AG04450 (cell line): ENCODE measurements around the gene CPT1B. TPM values are rescaled to one million over a fixed set of nuclear protein-coding genes. Genes with fewer than 3 reads are reported as not detected.

Experiments used
- CTCF ChIA-PET: fragments of 300-600, 350-600 bp; formaldehyde crosslinking; extraction: SDS; loops from one replicate; lab custom pipeline; 2022; ENCODE audit warnings: antibody characterized with exemption, inconsistent platforms; lab: Charles Lee
- POLR2A ChIA-PET: fragments of 350-600 bp; formaldehyde crosslinking; extraction: SDS; loops from one replicate; lab custom pipeline; 2021; ENCODE audit warnings: antibody characterized with exemption, inconsistent platforms; lab: Yijun Ruan, JAX
- DNase-seq: peaks from one replicate; pipeline ENCODE4 v3.0.0-alpha.2; 2011; ENCODE audit warnings: low read depth, low spot score
- H3K27ac ChIP-seq: one replicate; pipeline ENCODE4 v1.5.1; 2012; ENCODE audit warnings: low read depth, low read length, control low read depth
- H3K27me3 ChIP-seq: one replicate; pipeline ENCODE4 v1.6.0; 2012; ENCODE audit warnings: low read length; ENCODE audit not compliant: control insufficient read depth, insufficient read depth
- H3K4me3 ChIP-seq: 2 replicates; pipeline ENCODE4 v1.5.1; 2011; ENCODE audit warnings: mild to moderate bottlenecking, low read depth, low read length, control low read depth
- H3K9me3 ChIP-seq: 2 replicates; pipeline ENCODE4 v1.5.1; 2012; ENCODE audit warnings: low read length; ENCODE audit not compliant: control insufficient read depth, insufficient read depth
- CTCF ChIP-seq: IDR thresholded peaks from 2 replicates; pipeline ENCODE4 v1.5.1; 2011; ENCODE audit warnings: low read depth, low read length, control low read depth, inconsistent platforms
- polyA plus RNA-seq: library from polyadenylated mRNA; depleted of rRNA; stranded (reverse); fragments of >200 nt; gene quantifications from 2 replicates; pipeline ENCODE4 v1.2.3, GENCODE V29; 2011

The CPT1B gene
- polyA plus RNA-seq, 1 experiment: 0.99 TPM

GRCh38 chr22:50548921-50549790, 29.1 kb downstream of the CPT1B start:
- no peak for DNase-seq
- no peak for TF ChIP-seq CTCF
- POLR2A ChIA-PET: interaction anchor here (1.5 kb wide), 1 partner anchor 24 kb away, joined by 3 read pairs; the partner anchor contains the start of gene SCO2

GRCh38 chr22:50548040-50548920, 29.9 kb downstream of the CPT1B start:
- no peaks in the 10 kb centered on the region; the same call in 1 of the 2 replicates for H3K9me3 ChIP-seq
- no peak overlapping the region for H3K4me3 ChIP-seq
- no peak for TF ChIP-seq CTCF
- POLR2A ChIA-PET: interaction anchor here (0.6 to 1.5 kb wide), 2 partner anchors 9 to 23 kb away, joined by 3 to 4 read pairs; partner anchors contain the start of gene SCO2
- H3K27me3 ChIP-seq: peaks cover 54% of the 10 kb centered on the region
- CTCF ChIA-PET: interaction anchor here (1.1 to 3.3 kb wide), 5 partner anchors 12 to 73 kb away, joined by 3 to 11 read pairs (median 5); partner anchors contain the start of genes SCO2 and SYCE3
- no peak for DNase-seq
- no peak overlapping the region for H3K27ac ChIP-seq

More at GRCh38 chr22:50548921-50549790, 29.1 kb downstream of the CPT1B start:
- H3K27me3 ChIP-seq: peaks cover 54% of the 10 kb centered on the region
- no peaks in the 10 kb centered on the region; the same call in 1 of the 2 replicates for H3K9me3 ChIP-seq
- CTCF ChIA-PET: interaction anchor here (3.3 kb wide), 1 partner anchor 14 kb away, joined by 11 read pairs; the partner anchor contains the start of gene SYCE3
- no peak overlapping the region for H3K27ac ChIP-seq
- H3K4me3 ChIP-seq: no peak overlapping the region

- DNase-seq: no peak
- Histone ChIP-seq H3K4me3 (no peak overlapping the region), H3K27ac (no peak overlapping the region), H3K27me3 (peaks cover 52% of the 10 kb centered on the region), H3K9me3 (no peaks in the 10 kb centered on the region; the same call in 1 of the 2 replicates)
- TF ChIP-seq CTCF: no peak
- CTCF ChIA-PET: interaction anchor here (1.1 to 1.3 kb wide), 4 partner anchors 13 to 74 kb away, joined by 3 to 5 read pairs (median 4); partner anchors contain the start of genes SCO2 and SYCE3
- POLR2A ChIA-PET: interaction anchor here (0.6 to 1.5 kb wide), 2 partner anchors 8 to 22 kb away, joined by 3 to 4 read pairs; partner anchors contain the start of gene SCO2
Measured at GRCh38 chr22:50547263-50547985, 30.8 kb downstream of the CPT1B start.

GRCh38 chr22:50546326-50547262, 31.6 kb downstream of the CPT1B start:
- ChIA-PET POLR2A (no interaction called here), CTCF (interaction anchor here (1.1 to 1.8 kb wide), 4 partner anchors 16 to 74 kb away, joined by 4 to 8 read pairs (median 5); partner anchors contain the start of genes SCO2 and SYCE3)
- no peak overlapping the region for H3K4me3 ChIP-seq
- no peak overlapping the region for H3K27ac ChIP-seq
- peaks cover 51% of the 10 kb centered on the region for H3K27me3 ChIP-seq
- DNase-seq: no peak
- no peak for TF ChIP-seq CTCF
- H3K9me3 ChIP-seq: no peaks in the 10 kb centered on the region; the same call in 1 of the 2 replicates
